GM19025 (cell line): Measurements from ENCODE around the gene RAB25.

Source experiments
- ATAC-seq: cut with Tn5 transposase; IDR thresholded peaks from one replicate; pipeline ENCODE4 v1.9.1; 2021; ENCODE audit warnings: mild to moderate bottlenecking, low read depth, moderate library complexity; ENCODE audit not compliant: unreplicated experiment

Gene RAB25

GRCh38 chr1:156097499-156098178, 36.7 kb downstream of the RAB25 start:
- no peak for ATAC-seq

- ATAC-seq, result no peak
These were observed 37.8 kb downstream of the RAB25 start for GRCh38 chr1:156098784-156099183.

- no peak for ATAC-seq
These were observed 38.3 kb downstream of the RAB25 start for GRCh38 chr1:156099282-156099681.

GRCh38 chr1:156100205-156100995, 39.4 kb downstream of the RAB25 start:
- no peak for ATAC-seq

GRCh38 chr1:156101880-156102279, 40.9 kb downstream of the RAB25 start:
- no peak for ATAC-seq

GRCh38 chr1:156102633-156103511, 41.9 kb downstream of the RAB25 start:
- ATAC-seq, result no peak

- ATAC-seq, result no peak
These were observed 42.6 kb downstream of the RAB25 start for GRCh38 chr1:156103521-156103947.

GRCh38 chr1:156104065-156104810, 43.3 kb downstream of the RAB25 start:
- no peak for ATAC-seq

- ATAC-seq, result no peak
These were observed 44.2 kb downstream of the RAB25 start for GRCh38 chr1:156104861-156105832.

- ATAC-seq, result no peak
These were observed 45.9 kb downstream of the RAB25 start for GRCh38 chr1:156106624-156107488.

GRCh38 chr1:156108057-156108456, 47.1 kb downstream of the RAB25 start:
- no peak for ATAC-seq

- no peak for ATAC-seq
These were observed 47.8 kb downstream of the RAB25 start for GRCh38 chr1:156108664-156109241.

- ATAC-seq, result no peak
These were observed 49.3 kb downstream of the RAB25 start for GRCh38 chr1:156110252-156110651.

GRCh38 chr1:156111355-156111962, 50.5 kb downstream of the RAB25 start:
- ATAC-seq, result no peak

- no peak for ATAC-seq
These were observed 51.5 kb downstream of the RAB25 start for GRCh38 chr1:156112276-156113137.

GRCh38 chr1:156113282-156113950, 52.5 kb downstream of the RAB25 start:
- ATAC-seq, result no peak
